Mesendoderm (in vitro differentiated cells): ENCODE measurements around the gene C16orf90.

ENCODE experiments used
- DNase-seq: peaks from one replicate; pipeline ENCODE4 v3.0.0; 2013
- H2AK5ac ChIP-seq: 2 replicates; pipeline ENCODE4 v1.6.1; 2013; ENCODE audit warnings: low read length, inconsistent platforms
- H2BK120ac ChIP-seq: 2 replicates; pipeline ENCODE4 v1.6.1; 2013; ENCODE audit warnings: low read depth, mild to moderate bottlenecking, low read length, moderate library complexity, mixed read lengths
- H2BK15ac ChIP-seq: replicated peaks from 2 replicates; pipeline ENCODE4 v1.6.1; 2013; ENCODE audit warnings: low read depth, mild to moderate bottlenecking, moderate library complexity
- H2BK5ac ChIP-seq: 2 replicates; pipeline ENCODE4 v1.6.1; 2013; ENCODE audit warnings: low read length, inconsistent platforms
- H3K18ac ChIP-seq: 2 replicates; pipeline ENCODE4 v1.6.1; 2013; ENCODE audit warnings: mild to moderate bottlenecking, low read length, mixed read lengths
- H3K23ac ChIP-seq: one replicate; pipeline ENCODE4 v1.6.1; 2013; ENCODE audit warnings: low read length
- H3K27ac ChIP-seq: 2 replicates; pipeline ENCODE4 v1.5.1; 2013; ENCODE audit warnings: low read depth, mild to moderate bottlenecking, inconsistent platforms, low read length, moderate library complexity
- H3K27me3 ChIP-seq: 2 replicates; pipeline ENCODE4 v1.6.1; 2013; ENCODE audit warnings: low read length, control low read depth, mild to moderate bottlenecking, inconsistent platforms; ENCODE audit not compliant: insufficient read depth, poor library complexity
- H3K36me3 ChIP-seq: 2 replicates; pipeline ENCODE4 v1.6.1; 2013; ENCODE audit warnings: low read length, inconsistent platforms; ENCODE audit not compliant: control insufficient read depth, insufficient read depth
- H3K4ac ChIP-seq: one replicate; pipeline ENCODE4 v1.6.1; 2013; ENCODE audit warnings: low read depth, mild to moderate bottlenecking, low read length, moderate library complexity
- H3K4me1 ChIP-seq: 2 replicates; pipeline ENCODE4 v1.6.1; 2013; ENCODE audit warnings: low read depth, low read length, inconsistent platforms; ENCODE audit not compliant: control insufficient read depth
- H3K4me2 ChIP-seq: 2 replicates; pipeline ENCODE4 v1.6.1; 2013; ENCODE audit warnings: low read length
- H3K4me3 ChIP-seq: 2 replicates; pipeline ENCODE4 v1.5.1; 2013; ENCODE audit warnings: mild to moderate bottlenecking, low read length
- H3K56ac ChIP-seq: one replicate; pipeline ENCODE4 v1.6.1; 2013; ENCODE audit warnings: low read length
- H3K79me1 ChIP-seq: 2 replicates; pipeline ENCODE4 v1.6.1; 2013; ENCODE audit warnings: low read length, inconsistent platforms
- H3K79me2 ChIP-seq: 2 replicates; pipeline ENCODE4 v1.6.1; 2013; ENCODE audit warnings: mild to moderate bottlenecking, low read length; ENCODE audit not compliant: control insufficient read depth, insufficient read depth
- H3K9ac ChIP-seq: 2 replicates; pipeline ENCODE4 v1.6.1; 2013; ENCODE audit warnings: low read length, inconsistent platforms
- H4K5ac ChIP-seq: one replicate; pipeline ENCODE4 v1.6.1; 2013; ENCODE audit warnings: low read length
- H4K8ac ChIP-seq: one replicate; pipeline ENCODE4 v1.6.1; 2013; ENCODE audit warnings: low read depth, mild to moderate bottlenecking, control low read depth, low read length, moderate library complexity
- WGBS: extraction: QIAGEN DNeasy Blood & Tissue Kit; methylation state at CpG from one replicate; pipeline ENCODE4 v1.1.7; 2013; ENCODE audit warnings: low lambda C conversion rate, missing lambda C conversion rate; ENCODE audit not compliant: insufficient coverage; ENCODE audit errors: extremely low coverage; 5-methylcytosine and 5-hydroxymethylcytosine counted together

The C16orf90 gene

DNA sequence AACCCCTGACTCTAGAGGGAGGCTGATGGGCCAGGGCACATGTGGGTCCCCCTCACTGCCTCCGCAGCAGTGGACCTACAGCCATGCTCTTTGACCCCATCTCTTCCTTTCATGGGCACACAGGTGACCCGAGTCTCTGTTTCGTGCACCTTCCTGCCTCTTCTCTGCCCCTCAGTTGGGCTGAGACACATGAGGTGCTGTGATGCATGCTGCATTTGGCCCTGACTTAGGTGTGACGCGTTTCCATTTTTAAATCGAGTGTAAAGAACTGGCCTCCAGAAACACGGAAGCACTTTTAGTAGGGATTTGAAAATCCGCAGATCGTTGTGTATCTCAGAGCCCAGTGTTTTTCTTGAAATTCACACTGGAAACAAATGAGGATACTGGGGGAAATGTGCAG, 24.6 kb downstream of the C16orf90 start:
- no peak overlapping the region for H3K56ac ChIP-seq
- H3K9ac ChIP-seq = no peak overlapping the region
- no peak overlapping the region for H2BK5ac ChIP-seq
- no peak overlapping the region for H3K27ac ChIP-seq
- no peak for DNase-seq
- no peak overlapping the region for H3K4me3 ChIP-seq
- no peak overlapping the region for H2AK5ac ChIP-seq
- H3K4ac ChIP-seq = no peak overlapping the region
- no peak overlapping the region for H2BK120ac ChIP-seq
- no peak overlapping the region for H3K23ac ChIP-seq
- peaks cover 68% of the 10 kb centered on the region for H3K79me2 ChIP-seq
- no peaks in the 10 kb centered on the region for H3K36me3 ChIP-seq
- H3K27me3 ChIP-seq = no peaks in the 10 kb centered on the region
- H2BK15ac ChIP-seq = no peak overlapping the region
- no CpG with 5 or more reads among the region's 9 CpGs for WGBS
- H3K4me1 ChIP-seq = peaks cover 3% of the 10 kb centered on the region
- H3K4me2 ChIP-seq = no peak overlapping the region
- H3K18ac ChIP-seq = no peak overlapping the region
- H4K5ac ChIP-seq = no peak overlapping the region
- H4K8ac ChIP-seq = no peak overlapping the region
- H3K79me1 ChIP-seq = peaks cover 38% of the 10 kb centered on the region

DNA sequence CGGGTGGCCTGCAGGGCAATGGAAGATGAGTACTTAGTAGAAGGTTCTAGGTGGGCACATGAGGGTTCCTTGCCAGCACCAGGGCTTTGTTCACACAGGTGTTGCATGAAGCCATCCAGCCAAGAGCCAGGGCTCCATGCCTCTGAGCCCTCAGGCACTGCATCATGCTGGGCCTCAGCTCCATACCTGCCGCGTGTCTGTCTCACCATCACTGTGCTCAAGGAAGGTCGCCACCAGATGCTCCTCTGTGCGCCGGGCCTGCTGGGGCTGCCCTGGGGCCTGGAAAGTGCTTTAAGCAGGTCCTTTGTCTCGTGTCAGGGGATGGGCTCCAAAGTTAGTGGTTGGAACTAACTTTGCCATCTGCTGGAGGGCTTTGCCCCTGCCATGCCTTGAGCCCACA, 25.6 kb downstream of the C16orf90 start:
- Histone ChIP-seq H3K4me3 (no peak overlapping the region), H3K4me2 (no peak overlapping the region), H3K4ac (no peak overlapping the region), H3K56ac (no peak overlapping the region), H2BK5ac (no peak overlapping the region), H3K79me1 (peaks cover 41% of the 10 kb centered on the region), H3K79me2 (peaks cover 75% of the 10 kb centered on the region), H3K27me3 (no peaks in the 10 kb centered on the region), H2BK15ac (no peak overlapping the region), H4K8ac (no peak overlapping the region), H3K18ac (no peak overlapping the region), H3K36me3 (no peaks in the 10 kb centered on the region), H4K5ac (no peak overlapping the region), H3K27ac (peak overlapping the region; percentile 16), H2AK5ac (no peak overlapping the region), H3K9ac (no peak overlapping the region), H3K23ac (no peak overlapping the region), H2BK120ac (no peak overlapping the region), H3K4me1 (peaks cover 3% of the 10 kb centered on the region)
- DNase-seq = no peak
- WGBS = no CpG with 5 or more reads among the region's 7 CpGs

DNA sequence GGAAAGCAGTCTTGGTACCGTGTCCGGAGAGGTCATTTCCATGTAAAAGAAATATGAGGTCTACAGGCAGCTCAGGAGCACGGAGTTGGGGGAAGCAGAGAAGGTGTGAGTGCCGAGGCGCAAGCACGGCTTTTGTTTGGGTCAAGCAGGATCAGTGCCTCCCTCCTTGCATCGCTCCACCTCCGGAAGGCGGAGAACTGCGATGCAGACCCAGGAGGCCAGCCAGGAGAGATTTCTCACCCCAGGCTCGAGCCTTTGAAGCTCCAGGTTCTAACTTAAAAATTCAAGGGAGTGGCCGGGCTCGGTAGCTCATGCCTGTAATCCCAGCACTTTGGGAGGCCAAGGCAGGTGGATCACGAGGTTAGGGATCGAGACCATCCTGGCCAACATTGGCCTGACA, 26.8 kb downstream of the C16orf90 start:
- WGBS = no CpG with 5 or more reads among the region's 15 CpGs
- no peak overlapping the region for H4K5ac ChIP-seq
- peaks cover 80% of the 10 kb centered on the region for H3K79me2 ChIP-seq
- no peak overlapping the region for H3K27ac ChIP-seq
- H3K4me2 ChIP-seq = no peak overlapping the region
- peak; percentile 53 for DNase-seq
- H2BK5ac ChIP-seq = no peak overlapping the region
- no peaks in the 10 kb centered on the region for H3K36me3 ChIP-seq
- H3K4me1 ChIP-seq = peaks cover 3% of the 10 kb centered on the region
- H3K23ac ChIP-seq = no peak overlapping the region
- H3K4me3 ChIP-seq = no peak overlapping the region
- no peak overlapping the region for H2BK15ac ChIP-seq
- no peaks in the 10 kb centered on the region for H3K27me3 ChIP-seq
- H2BK120ac ChIP-seq = no peak overlapping the region
- H3K4ac ChIP-seq = no peak overlapping the region
- H3K56ac ChIP-seq = no peak overlapping the region
- H4K8ac ChIP-seq = no peak overlapping the region
- H3K9ac ChIP-seq = no peak overlapping the region
- H2AK5ac ChIP-seq = no peak overlapping the region
- H3K18ac ChIP-seq = no peak overlapping the region
- peaks cover 35% of the 10 kb centered on the region for H3K79me1 ChIP-seq

DNA sequence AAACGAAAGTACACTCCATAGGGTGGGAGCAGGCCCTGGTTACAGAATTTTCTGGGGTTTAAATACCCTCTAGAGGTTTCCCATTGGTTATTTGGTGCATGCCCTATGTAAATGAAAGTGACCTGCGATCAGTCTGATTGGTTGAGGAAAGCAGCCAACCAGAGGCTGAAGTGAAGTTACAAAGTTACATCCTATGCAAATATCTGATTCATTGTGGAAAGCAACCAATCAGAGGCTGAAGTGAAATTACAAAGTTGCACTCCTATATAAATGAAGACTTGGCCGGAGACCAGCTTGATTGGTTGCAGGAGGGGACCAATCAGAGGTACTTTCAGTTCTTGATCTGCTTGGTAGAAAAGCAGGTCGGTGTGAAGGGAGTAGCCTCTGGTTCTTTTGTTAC, 27.4 kb downstream of the C16orf90 start:
- Histone ChIP-seq H3K27me3 (no peaks in the 10 kb centered on the region), H3K27ac (no peak overlapping the region), H3K4me3 (no peak overlapping the region), H3K56ac (no peak overlapping the region), H3K9ac (no peak overlapping the region), H4K8ac (no peak overlapping the region), H3K36me3 (no peaks in the 10 kb centered on the region), H3K4me2 (no peak overlapping the region), H2AK5ac (no peak overlapping the region), H3K79me2 (peaks cover 82% of the 10 kb centered on the region), H3K4ac (no peak overlapping the region), H2BK120ac (no peak overlapping the region), H3K4me1 (peaks cover 3% of the 10 kb centered on the region), H2BK5ac (no peak overlapping the region), H3K18ac (no peak overlapping the region), H3K23ac (no peak overlapping the region), H4K5ac (no peak overlapping the region), H2BK15ac (no peak overlapping the region), H3K79me1 (peaks cover 36% of the 10 kb centered on the region)
- no CpG with 5 or more reads among the region's 4 CpGs for WGBS
- DNase-seq = peak; percentile 28

DNA sequence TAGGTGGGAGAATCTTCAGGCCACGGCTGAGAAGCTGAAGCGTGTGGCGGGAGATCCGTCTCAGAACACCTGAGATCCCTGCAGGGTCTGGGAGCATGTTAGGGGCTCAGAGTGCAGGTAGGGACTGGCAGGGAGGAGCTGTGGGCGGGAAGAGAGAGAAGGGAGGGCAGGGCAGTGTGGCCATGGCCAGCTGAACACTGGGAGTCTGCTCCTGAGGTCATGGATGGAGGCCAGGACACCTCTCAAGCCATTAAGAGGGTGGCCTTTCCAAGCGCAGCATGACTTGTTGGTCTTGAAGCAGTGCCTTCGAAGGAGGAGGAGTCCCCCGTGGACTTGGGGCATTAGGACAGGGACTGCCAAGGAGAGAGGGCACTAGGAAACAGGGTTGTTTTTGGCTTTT, 28.1 kb downstream of the C16orf90 start:
- Histone ChIP-seq H2BK5ac (no peak overlapping the region), H3K79me1 (peaks cover 40% of the 10 kb centered on the region), H3K4ac (no peak overlapping the region), H3K79me2 (peaks cover 85% of the 10 kb centered on the region), H2BK15ac (no peak overlapping the region), H2BK120ac (no peak overlapping the region), H3K27me3 (no peaks in the 10 kb centered on the region), H4K8ac (no peak overlapping the region), H3K4me3 (no peak overlapping the region), H3K4me2 (no peak overlapping the region), H4K5ac (no peak overlapping the region), H3K56ac (no peak overlapping the region), H3K23ac (no peak overlapping the region), H3K18ac (no peak overlapping the region), H3K36me3 (no peaks in the 10 kb centered on the region), H3K4me1 (peaks cover 3% of the 10 kb centered on the region), H2AK5ac (no peak overlapping the region), H3K9ac (no peak overlapping the region), H3K27ac (no peak overlapping the region)
- WGBS = no CpG with 5 or more reads among the region's 8 CpGs
- no peak for DNase-seq

DNA sequence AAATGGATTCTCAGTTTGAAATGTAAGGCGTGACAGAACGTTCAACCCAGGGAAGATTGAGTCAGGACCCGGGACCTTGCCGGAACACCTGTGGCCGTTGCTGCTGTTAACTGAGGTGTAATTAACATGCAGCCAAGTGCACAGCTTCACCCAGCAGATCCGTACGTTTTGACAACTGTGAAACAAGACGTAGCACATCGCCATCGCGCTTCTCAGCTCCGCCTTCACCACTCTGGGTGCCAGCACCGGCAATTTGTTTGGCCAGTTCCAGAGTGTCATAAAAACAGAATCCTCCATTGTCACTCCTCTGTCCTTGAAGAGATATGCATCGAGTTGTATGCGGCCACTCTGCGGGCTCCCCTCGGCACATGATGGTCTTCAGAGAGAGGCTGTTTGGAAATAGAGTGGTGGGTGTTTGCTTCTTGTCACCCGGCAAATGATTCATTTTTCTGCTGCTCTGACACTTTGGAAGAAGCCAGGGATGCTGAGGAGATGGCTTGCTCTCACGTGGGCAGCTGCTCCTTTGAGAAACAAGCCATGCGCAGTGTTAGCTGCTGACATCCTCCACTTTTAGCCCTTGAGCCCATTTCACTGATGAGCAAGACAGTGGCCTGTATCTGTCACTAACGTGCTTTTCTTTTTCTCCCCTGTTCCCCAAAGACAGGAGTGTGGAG, 29.2 kb downstream of the C16orf90 start:
- H3K27ac ChIP-seq = no peak overlapping the region
- H2BK15ac ChIP-seq = no peak overlapping the region
- WGBS = no CpG with 5 or more reads among the region's 21 CpGs
- no peaks in the 10 kb centered on the region for H3K27me3 ChIP-seq
- no peak overlapping the region for H4K8ac ChIP-seq
- no peak overlapping the region for H3K9ac ChIP-seq
- no peak overlapping the region for H3K4me2 ChIP-seq
- H2BK120ac ChIP-seq = no peak overlapping the region
- H4K5ac ChIP-seq = no peak overlapping the region
- H3K4me1 ChIP-seq = peaks cover 5% of the 10 kb centered on the region
- DNase-seq = no peak
- H3K4me3 ChIP-seq = no peak overlapping the region
- peaks cover 87% of the 10 kb centered on the region for H3K79me2 ChIP-seq
- H3K79me1 ChIP-seq = peaks cover 38% of the 10 kb centered on the region
- H3K56ac ChIP-seq = no peak overlapping the region
- H2AK5ac ChIP-seq = no peak overlapping the region
- H3K18ac ChIP-seq = no peak overlapping the region
- no peaks in the 10 kb centered on the region for H3K36me3 ChIP-seq
- H2BK5ac ChIP-seq = no peak overlapping the region
- no peak overlapping the region for H3K4ac ChIP-seq
- no peak overlapping the region for H3K23ac ChIP-seq
